H9 (cell line): ENCODE results near the gene ASTN2. TPM values are rescaled to one million over a fixed set of nuclear protein-coding genes. Genes with fewer than 3 reads are reported as not detected.
A peak's percentile ranks its signal among the peaks of the same experiment; 100 is the strongest.

Experiments
- DNase-seq: peaks from one replicate; pipeline ENCODE4 v3.0.0-alpha.2; 2017
- H2AFZ ChIP-seq: one replicate; pipeline ENCODE4 v1.6.1; 2013; ENCODE audit warnings: mild to moderate bottlenecking, low read length, control low read depth, moderate library complexity
- H2AK5ac ChIP-seq: 2 replicates; pipeline ENCODE4 v1.6.1; 2013; ENCODE audit warnings: low read length, control low read depth, mixed read lengths; ENCODE audit not compliant: insufficient read length
- H2BK120ac ChIP-seq: one replicate; pipeline ENCODE4 v1.6.1; 2013; ENCODE audit warnings: low read depth, mild to moderate bottlenecking, low read length, control low read depth, inconsistent platforms; ENCODE audit not compliant: poor library complexity, severe bottlenecking
- H2BK12ac ChIP-seq: 2 replicates; pipeline ENCODE4 v1.6.1; 2013; ENCODE audit warnings: low read length, control low read depth, mixed read lengths, low read depth; ENCODE audit not compliant: insufficient read length
- H2BK15ac ChIP-seq: 2 replicates; pipeline ENCODE4 v1.6.1; 2013; ENCODE audit warnings: low read depth, low read length, control low read depth
- H2BK20ac ChIP-seq: one replicate; pipeline ENCODE4 v1.6.1; 2013; ENCODE audit warnings: low read depth, mild to moderate bottlenecking, low read length, control low read depth, inconsistent platforms; ENCODE audit not compliant: poor library complexity, severe bottlenecking
- H2BK5ac ChIP-seq: 2 replicates; pipeline ENCODE4 v1.6.1; 2013; ENCODE audit warnings: low read length, control low read depth, mixed read lengths; ENCODE audit not compliant: insufficient read length
- H3K14ac ChIP-seq: 2 replicates; pipeline ENCODE4 v1.6.1; 2013; ENCODE audit warnings: low read length, control low read depth; ENCODE audit not compliant: insufficient read depth
- H3K18ac ChIP-seq: 2 replicates; pipeline ENCODE4 v1.6.1; 2013; ENCODE audit warnings: low read depth, mild to moderate bottlenecking, mixed read lengths, low read length, control low read depth; ENCODE audit not compliant: insufficient read length
- H3K23ac ChIP-seq: 2 replicates; pipeline ENCODE4 v1.6.1; 2013; ENCODE audit warnings: low read length, control low read depth, mixed read lengths, low read depth; ENCODE audit not compliant: insufficient read length
- H3K23me2 ChIP-seq: 2 replicates; pipeline ENCODE4 v1.6.1; 2013; ENCODE audit warnings: low read depth, mild to moderate bottlenecking, mixed read lengths, low read length, control low read depth; ENCODE audit not compliant: insufficient read length, poor library complexity, severe bottlenecking
- H3K27ac ChIP-seq: 2 replicates; pipeline ENCODE4 v1.5.1; 2013; ENCODE audit warnings: low read length, control low read depth, mixed read lengths, low read depth; ENCODE audit not compliant: insufficient read length
- H3K27me3 ChIP-seq: 2 replicates; pipeline ENCODE4 v1.6.1; 2013; ENCODE audit warnings: low read length, control low read depth, inconsistent platforms; ENCODE audit not compliant: insufficient read depth
- H3K4ac ChIP-seq: 2 replicates; pipeline ENCODE4 v1.6.1; 2013; ENCODE audit warnings: low read depth, mild to moderate bottlenecking, control low read depth, inconsistent platforms, low read length, moderate library complexity
- H3K4me1 ChIP-seq: 2 replicates; pipeline ENCODE4 v1.6.1; 2013; ENCODE audit warnings: low read length, control low read depth, inconsistent platforms; ENCODE audit not compliant: insufficient read depth
- H3K4me2 ChIP-seq: 2 replicates; pipeline ENCODE4 v1.6.1; 2013; ENCODE audit warnings: low read length, control low read depth, mixed read lengths; ENCODE audit not compliant: insufficient read length, insufficient read depth
- H3K56ac ChIP-seq: 2 replicates; pipeline ENCODE4 v1.6.1; 2013; ENCODE audit warnings: low read depth, mild to moderate bottlenecking, mixed read lengths, low read length, control low read depth; ENCODE audit not compliant: insufficient read length
- H3K79me1 ChIP-seq: 2 replicates; pipeline ENCODE4 v1.6.1; 2013; ENCODE audit warnings: low read depth, mild to moderate bottlenecking, moderate library complexity, low read length, control low read depth, inconsistent platforms; ENCODE audit not compliant: insufficient read depth, poor library complexity, severe bottlenecking
- H3K79me2 ChIP-seq: 2 replicates; pipeline ENCODE4 v1.6.1; 2013; ENCODE audit warnings: low read length, control low read depth, inconsistent platforms; ENCODE audit not compliant: insufficient read depth
- H3K9ac ChIP-seq: 2 replicates; pipeline ENCODE4 v1.6.1; 2013; ENCODE audit warnings: low read length, control low read depth, mixed read lengths; ENCODE audit not compliant: insufficient read length; ENCODE audit errors: extremely low read depth
- H3K9me3 ChIP-seq: one replicate; pipeline ENCODE4 v1.6.1; 2013; ENCODE audit warnings: low read depth, low read length, inconsistent platforms; ENCODE audit not compliant: control insufficient read depth
- H3T11ph ChIP-seq: one replicate; pipeline ENCODE4 v1.6.1; 2013; ENCODE audit warnings: mild to moderate bottlenecking, low read length, control low read depth, inconsistent platforms
- H4K20me1 ChIP-seq: one replicate; pipeline ENCODE4 v1.6.1; 2013; ENCODE audit not compliant: control insufficient read depth, insufficient read length, insufficient read depth
- H4K5ac ChIP-seq: 2 replicates; pipeline ENCODE4 v1.6.1; 2013; ENCODE audit warnings: low read depth, mild to moderate bottlenecking, mixed read lengths, low read length, control low read depth; ENCODE audit not compliant: insufficient read length
- H4K8ac ChIP-seq: replicated peaks from 2 replicates; pipeline ENCODE4 v1.6.1; 2013; ENCODE audit warnings: low read length, control low read depth, mixed read lengths, low read depth; ENCODE audit not compliant: insufficient read length
- H4K91ac ChIP-seq: 2 replicates; pipeline ENCODE4 v1.6.1; 2013; ENCODE audit warnings: low read depth, mild to moderate bottlenecking, moderate library complexity, mixed read lengths, low read length, control low read depth; ENCODE audit not compliant: insufficient read length
- H3K27ac Mint-ChIP-seq, 3 experiments: 2 replicates in 2 of 3; 3 replicates in 1 of 3; pipeline ENCODE4 v1.8.0; 2020 to 2021; ENCODE audit warnings: mixed read lengths in 3 of 3, mild to moderate bottlenecking in 1 of 3, moderate library complexity in 1 of 3
- H3K27me3 Mint-ChIP-seq: 2 replicates; pipeline ENCODE4 v1.8.0; 2021; ENCODE audit warnings: low read depth, mild to moderate bottlenecking, moderate library complexity, mixed read lengths
- H3K36me3 Mint-ChIP-seq, 3 experiments: 2 replicates in 2 of 3; 3 replicates in 1 of 3; pipeline ENCODE4 v1.8.0; 2020 to 2021; ENCODE audit warnings: low read depth in 3 of 3, mixed read lengths in 3 of 3; ENCODE audit not compliant: insufficient read depth in 1 of 3
- H3K4me1 Mint-ChIP-seq, 2 experiments: 2 replicates each; pipeline ENCODE4 v1.8.0; 2020; ENCODE audit warnings: mixed read lengths in 2 of 2
- H3K4me3 Mint-ChIP-seq, 2 experiments: 2 replicates in 1 of 2; 3 replicates in 1 of 2; pipeline ENCODE4 v1.8.0; 2020 to 2021; ENCODE audit warnings: mild to moderate bottlenecking in 2 of 2, mixed read lengths in 2 of 2, moderate library complexity in 1 of 2
- H3K9me3 Mint-ChIP-seq, 2 experiments: 2 replicates in 1 of 2; 3 replicates in 1 of 2; pipeline ENCODE4 v1.8.0; 2020; ENCODE audit warnings: mild to moderate bottlenecking in 2 of 2, mixed read lengths in 2 of 2, moderate library complexity in 1 of 2
- CTCF ChIP-seq: fragments of 200-600 bp; sonication (generic); conservative IDR thresholded peaks from 3 replicates; pipeline ENCODE4 v1.8.0; 2021; ENCODE audit warnings: antibody characterized with exemption, mild to moderate bottlenecking
- WGBS: extraction: QIAGEN DNeasy Blood & Tissue Kit; methylation state at CpG from one replicate; pipeline ENCODE4 v1.1.7; 2013; ENCODE audit warnings: missing lambda C conversion rate, low lambda C conversion rate, mixed read lengths; ENCODE audit not compliant: insufficient read length; ENCODE audit errors: extremely low coverage; 5-methylcytosine and 5-hydroxymethylcytosine counted together
- total RNA-seq: library from RNA; stranded (reverse); gene quantifications from 2 replicates; pipeline ENCODE4 v1.2.1, GENCODE V29; 2021

The ASTN2 gene
- total RNA-seq, 1 experiment from 2014 or later: 9.7 TPM

- Histone ChIP-seq H3K14ac (no peak overlapping the region), H2AK5ac (no peak overlapping the region), H2BK20ac (no peak overlapping the region), H4K91ac (no peak overlapping the region), H3K56ac (no peak overlapping the region), H3K27me3 (no peaks in the 10 kb centered on the region), H3K9me3 (no peaks in the 10 kb centered on the region), H2BK5ac (no peak overlapping the region), H3T11ph (no peak overlapping the region), H3K23ac (no peak overlapping the region), H2BK12ac (no peak overlapping the region), H4K5ac (no peak overlapping the region), H3K23me2 (no peaks in the 10 kb centered on the region), H3K4me1 (peaks cover 3% of the 10 kb centered on the region), H2BK120ac (no peak overlapping the region), H3K18ac (no peak overlapping the region), H3K79me2 (no peaks in the 10 kb centered on the region), H3K4ac (no peak overlapping the region), H3K4me2 (no peak overlapping the region), H4K20me1 (peaks cover 4% of the 10 kb centered on the region), H4K8ac (no peak overlapping the region), H3K27ac (no peak overlapping the region), H3K9ac (no peak overlapping the region), H2AFZ (no peak overlapping the region), H3K79me1 (no peaks in the 10 kb centered on the region), H2BK15ac (no peak overlapping the region)
- no peaks in the 10 kb centered on the region for H3K36me3 Mint-ChIP-seq
- H3K4me1 Mint-ChIP-seq: peaks cover 18 to 23% of the 10 kb centered on the region in 2 experiments
- WGBS: no CpG with 5 or more reads among the region's 1 CpG
- H3K27me3 Mint-ChIP-seq: no peaks in the 10 kb centered on the region
- TF ChIP-seq CTCF: no peak
- H3K9me3 Mint-ChIP-seq: no peaks in the 10 kb centered on the region
- H3K4me3 Mint-ChIP-seq: no peak overlapping the region; a peak in 1 of 5 replicates
- DNase-seq: peak; percentile 50
- H3K27ac Mint-ChIP-seq: peak overlapping the region in 2 of 3 experiments; percentile 24 to 82; a peak in 6 of 7 replicates
Observed at GRCh38 chr9:116800885-116801284, 614.0 kb downstream of the ASTN2 start.
